ENCODE measurements around the gene ICA1L. TPM values are rescaled to one million over a fixed set of nuclear protein-coding genes. Genes with fewer than 3 reads are reported as not detected.

ICA1L gene
- total and polyA plus RNA-seq, 2 of the 4 experiments (the other 2 are of a cell fraction), result 1.7 to 1.8 TPM

GRCh38 chr2:202769201-202769600 lies 102.4 kb downstream of the ICA1L start:
- H3K79me1 ChIP-seq (ENCODE audit: low read depth in 1 of 2, low read length in 2 of 2), result no peaks in the 10 kb centered on the region
- H4K5ac ChIP-seq (ENCODE audit: low read depth, low read length), result no peak overlapping the region
- H2AFZ ChIP-seq (replicated peaks; ENCODE audit: low read length, poor library complexity), result no peak overlapping the region
- DNase-seq (no peak), ATAC-seq (ENCODE audit: low read depth) (no peak)
- no peak overlapping the region for H2AK5ac ChIP-seq (ENCODE audit: low read depth, low read length)
- H3K36me3 ChIP-seq (ENCODE audit: control insufficient read depth, insufficient read depth, low read length), result peaks cover 4% of the 10 kb centered on the region
- H3K9ac ChIP-seq (ENCODE audit: low read depth, low read length), result no peak overlapping the region
- H3K27ac ChIP-seq (ENCODE audit: insufficient read depth, low read length), result no peak overlapping the region
- H4K8ac ChIP-seq (ENCODE audit: low read depth in 2 of 2, low read length in 2 of 2), result no peak overlapping the region
- H3K18ac ChIP-seq (ENCODE audit: low read depth, low read length), result no peak overlapping the region
- H3K9me3 ChIP-seq (ENCODE audit: control insufficient read depth, insufficient read depth, low read length), result no peaks in the 10 kb centered on the region
- ChIA-PET CTCF (no interaction called here), POLR2A (ENCODE audit: unreplicated experiment) (no interaction called here)
- H3K4ac ChIP-seq (ENCODE audit: low read depth, low read length), result no peak overlapping the region
- H3K4me2 ChIP-seq (ENCODE audit: low read depth, low read length), result no peak overlapping the region
- no peak overlapping the region for H2BK120ac ChIP-seq (ENCODE audit: low read depth, low read length)
- no peak overlapping the region for H3K23ac ChIP-seq (ENCODE audit: low read depth, low read length)
- in situ Hi-C loops (cut with MboI; ENCODE audit: low sequenced_read_pairs), result no loop called here
- H3K14ac ChIP-seq (replicated peaks; ENCODE audit: low read depth, low read length), result no peak overlapping the region
- H3K4me3 ChIP-seq (ENCODE audit: insufficient read depth, low read depth, low read length), result no peak overlapping the region
- H2BK5ac ChIP-seq (ENCODE audit: low read depth, low read length, poor library complexity, severe bottlenecking), result no peak overlapping the region
- no peak overlapping the region for H2BK20ac ChIP-seq (ENCODE audit: low read depth, low read length)
- no peaks in the 10 kb centered on the region for H4K20me1 ChIP-seq (ENCODE audit: insufficient read depth, low read length)
- dilution Hi-C loops (cut with HindIII; ENCODE audit: low sequenced_read_pairs, unreplicated experiment), result no loop called here
- H4K91ac ChIP-seq (ENCODE audit: insufficient read depth, low read depth, low read length), result no peak overlapping the region
- H3K56ac ChIP-seq (ENCODE audit: extremely low read depth, insufficient read depth, low read length), result no peak overlapping the region
- no peak overlapping the region for H2BK15ac ChIP-seq (ENCODE audit: low read depth, low read length)
- intact Hi-C loops (cut with micrococcal nuclease), result no loop called here
- H3K27me3 ChIP-seq (ENCODE audit: control insufficient read depth, insufficient read depth, low read length), result no peaks in the 10 kb centered on the region
- BruUV-seq (replicated peaks), result no TSS peak
- TF ChIP-seq ELK1 (IDR thresholded peaks at IDR 0.05; ENCODE audit: borderline replicate concordance, low read depth, low read length), result no peak
- TF ChIP-seq MAFK (IDR thresholded peaks at IDR 0.05; ENCODE audit: low read depth, low read length), result peak; percentile 83
- TF ChIP-seq CHD1 (IDR thresholded peaks at IDR 0.05; ENCODE audit: low read depth, low read length), result no peak
- TF ChIP-seq NFE2L2 (IDR thresholded peaks at IDR 0.05; ENCODE audit: low read depth, low read length), result no peak
- no peak for TF ChIP-seq CTCF (conservative IDR thresholded peaks at IDR 0.05; ENCODE audit: low read depth, low read length)
- TF ChIP-seq MXI1 (IDR thresholded peaks at IDR 0.05; ENCODE audit: borderline replicate concordance, low read depth, low read length), result no peak
- no peak for TF ChIP-seq RAD21 (IDR thresholded peaks at IDR 0.05; ENCODE audit: low read length)
- H3K9me1 ChIP-seq (ENCODE audit: insufficient read depth, low read length), result no peaks in the 10 kb centered on the region
- 0 out of 2 replicates have a peak, but pooled peaks cover 1% of the 10 kb centered on the region for H3K4me1 ChIP-seq (ENCODE audit: control insufficient read depth, insufficient read depth, low read length)
- no peak overlapping the region for H2AK9ac ChIP-seq (replicated peaks; ENCODE audit: low read depth, low read length, poor library complexity)

All from IMR-90 (cell line).